OCI-LY1 (cell line): ENCODE measurements around the gene MAT2A.

Source experiments
- EZH2 ChIP-seq: fragments of 200-600 bp; sonication (generic), shearing (Covaris generic); IDR thresholded peaks from 2 replicates; pipeline ENCODE4 v1.8.0; 2017; ENCODE audit warnings: borderline replicate concordance, mixed run types, mild to moderate bottlenecking, antibody characterized with exemption, low read length, moderate library complexity, mixed read lengths
- TF ChIP-seq, protein P1 (sequence below): fragments of 200-600 bp; sonication (generic), shearing (Covaris generic); IDR thresholded peaks from 2 replicates; pipeline ENCODE4 v1.5.1; 2017; ENCODE audit warnings: mild to moderate bottlenecking, antibody characterized with exemption, low read length, moderate library complexity, mixed read lengths

DNA sequence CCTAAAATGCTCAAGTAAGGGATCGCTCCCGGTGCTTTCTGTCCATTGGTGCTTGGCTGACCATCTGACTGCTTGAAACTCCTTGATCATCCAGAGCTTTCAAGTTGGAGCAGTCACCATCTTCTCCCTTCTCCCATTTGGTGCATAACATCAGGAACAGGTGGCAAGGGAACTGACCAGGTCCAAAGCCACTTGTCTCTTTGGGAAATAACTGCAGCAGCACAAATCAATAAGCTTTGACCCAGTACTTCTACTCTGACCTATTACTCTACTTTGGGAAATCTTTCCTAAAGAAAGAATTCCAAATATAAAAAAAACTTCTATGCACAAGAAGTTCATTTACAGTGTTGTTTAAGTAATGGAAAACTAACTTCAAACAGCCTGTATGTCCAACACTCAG is 10.6 kb upstream of the MAT2A start:
- TF ChIP-seq, protein P1, sequence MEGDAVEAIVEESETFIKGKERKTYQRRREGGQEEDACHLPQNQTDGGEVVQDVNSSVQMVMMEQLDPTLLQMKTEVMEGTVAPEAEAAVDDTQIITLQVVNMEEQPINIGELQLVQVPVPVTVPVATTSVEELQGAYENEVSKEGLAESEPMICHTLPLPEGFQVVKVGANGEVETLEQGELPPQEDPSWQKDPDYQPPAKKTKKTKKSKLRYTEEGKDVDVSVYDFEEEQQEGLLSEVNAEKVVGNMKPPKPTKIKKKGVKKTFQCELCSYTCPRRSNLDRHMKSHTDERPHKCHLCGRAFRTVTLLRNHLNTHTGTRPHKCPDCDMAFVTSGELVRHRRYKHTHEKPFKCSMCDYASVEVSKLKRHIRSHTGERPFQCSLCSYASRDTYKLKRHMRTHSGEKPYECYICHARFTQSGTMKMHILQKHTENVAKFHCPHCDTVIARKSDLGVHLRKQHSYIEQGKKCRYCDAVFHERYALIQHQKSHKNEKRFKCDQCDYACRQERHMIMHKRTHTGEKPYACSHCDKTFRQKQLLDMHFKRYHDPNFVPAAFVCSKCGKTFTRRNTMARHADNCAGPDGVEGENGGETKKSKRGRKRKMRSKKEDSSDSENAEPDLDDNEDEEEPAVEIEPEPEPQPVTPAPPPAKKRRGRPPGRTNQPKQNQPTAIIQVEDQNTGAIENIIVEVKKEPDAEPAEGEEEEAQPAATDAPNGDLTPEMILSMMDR: no peak
- TF ChIP-seq EZH2: no peak
